Activated T-helper 17 cell treated with anti-CD3 and anti-CD28 coated beads, Interleukin-2, amount 50 U/mL, for 72 hours (primary cell): Measurements from ENCODE around the gene USP3. TPM values are rescaled to one million over a fixed set of nuclear protein-coding genes. Genes with fewer than 3 reads are reported as not detected.

Experiments
- ATAC-seq: fragments of 150-1000 bp; cut with Tn5 transposase; replicated peaks from 2 replicates; pipeline ENCODE4 v1.10.0; 2021; ENCODE audit warnings: mild to moderate bottlenecking, moderate library complexity
- H3K27ac Mint-ChIP-seq: one replicate; pipeline ENCODE4 v1.8.0; 2022; ENCODE audit warnings: mixed read lengths
- H3K27me3 Mint-ChIP-seq: one replicate; pipeline ENCODE4 v1.8.0; 2022; ENCODE audit warnings: mixed read lengths
- H3K36me3 Mint-ChIP-seq: one replicate; pipeline ENCODE4 v1.8.0; 2022; ENCODE audit warnings: low read depth, mild to moderate bottlenecking, mixed read lengths
- H3K4me1 Mint-ChIP-seq: one replicate; pipeline ENCODE4 v1.8.0; 2022; ENCODE audit warnings: mixed read lengths
- H3K4me3 Mint-ChIP-seq: one replicate; pipeline ENCODE4 v1.8.0; 2022; ENCODE audit warnings: mild to moderate bottlenecking, mixed read lengths
- H3K9me3 Mint-ChIP-seq: one replicate; pipeline ENCODE4 v1.8.0; 2022; ENCODE audit warnings: mixed read lengths
- total RNA-seq, 2 donors: library from RNA; stranded (reverse); gene quantifications; one replicate each; pipeline ENCODE4 v1.2.3, GENCODE V29; 2022

Gene USP3
- total RNA-seq, 2 donors from 2014 or later, result 60.9 to 102 TPM

GRCh38 chr15:63469984-63470383, 34.4 kb upstream of the USP3 start:
- ATAC-seq, result no peak
- Mint-ChIP-seq H3K36me3 (no peaks in the 10 kb centered on the region), H3K4me3 (no peak overlapping the region), H3K4me1 (peaks cover 41% of the 10 kb centered on the region), H3K27ac (peak overlapping the region; percentile 79), H3K9me3 (no peaks in the 10 kb centered on the region), H3K27me3 (no peaks in the 10 kb centered on the region)

DNA sequence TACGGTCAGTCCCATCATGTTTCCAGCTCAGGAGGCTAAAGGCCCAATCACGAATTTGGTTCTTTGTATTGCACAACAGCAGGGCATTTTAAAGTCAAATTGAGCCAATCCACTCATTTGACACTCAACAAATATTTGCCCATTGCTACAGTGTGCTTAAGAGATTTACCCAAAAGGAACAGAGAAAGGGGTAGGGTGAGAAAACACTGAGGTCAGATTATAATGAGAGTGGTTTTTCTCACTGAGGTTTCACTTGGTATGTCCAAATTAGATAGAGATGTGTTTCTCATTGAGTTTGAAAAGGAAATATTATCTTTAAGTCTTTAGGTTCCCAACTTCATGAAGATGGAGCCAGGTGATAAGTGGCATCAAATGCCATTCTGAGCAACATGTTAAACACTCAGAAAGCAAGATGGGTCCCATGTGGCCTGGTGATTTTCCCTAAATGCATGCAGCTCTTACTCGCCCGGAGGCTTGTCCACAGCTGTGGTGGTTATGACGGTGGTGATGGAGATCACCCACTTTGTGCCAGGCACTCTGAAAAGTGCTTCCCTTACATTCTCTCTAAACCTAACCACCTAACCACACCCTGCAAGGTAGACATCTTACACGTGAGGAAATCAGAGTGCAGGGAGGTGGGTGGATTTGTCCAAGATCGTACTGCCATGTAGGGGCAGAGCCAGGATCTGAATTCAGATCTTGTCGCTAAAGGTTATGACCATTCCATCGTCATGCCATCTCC, 31.2 kb upstream of the USP3 start:
- Mint-ChIP-seq H3K4me1 (peaks cover 45% of the 10 kb centered on the region), H3K27ac (peak overlapping the region; percentile 92), H3K4me3 (peak overlapping the region; percentile 69), H3K36me3 (no peaks in the 10 kb centered on the region), H3K9me3 (no peaks in the 10 kb centered on the region), H3K27me3 (no peaks in the 10 kb centered on the region)
- ATAC-seq, result peak; percentile 36

DNA sequence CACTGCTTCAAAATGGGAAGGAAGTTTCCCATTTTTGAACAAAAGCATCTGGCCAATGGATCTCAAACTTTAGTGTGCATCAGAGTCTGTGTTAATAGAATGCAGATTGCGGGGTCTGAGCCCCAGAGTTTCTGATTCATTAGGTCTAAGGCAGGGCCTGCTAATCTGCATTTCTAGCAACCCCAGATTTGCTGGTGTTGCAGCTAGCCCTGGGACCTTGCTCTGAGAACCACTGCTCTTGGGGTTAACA, 30.7 kb upstream of the USP3 start:
- H3K4me3 Mint-ChIP-seq, result peak overlapping the region; percentile 69
- no peaks in the 10 kb centered on the region for H3K9me3 Mint-ChIP-seq
- peaks cover 45% of the 10 kb centered on the region for H3K4me1 Mint-ChIP-seq
- H3K36me3 Mint-ChIP-seq, result no peaks in the 10 kb centered on the region
- peak; percentile 43 for ATAC-seq
- no peaks in the 10 kb centered on the region for H3K27me3 Mint-ChIP-seq
- peak overlapping the region; percentile 92 for H3K27ac Mint-ChIP-seq

- peak; percentile 86 for ATAC-seq
- H3K27ac Mint-ChIP-seq, result peak overlapping the region; percentile 92
- peak overlapping the region; percentile 69 for H3K4me3 Mint-ChIP-seq
- H3K4me1 Mint-ChIP-seq, result peaks cover 41% of the 10 kb centered on the region
- H3K36me3 Mint-ChIP-seq, result no peaks in the 10 kb centered on the region
- no peaks in the 10 kb centered on the region for H3K27me3 Mint-ChIP-seq
- no peaks in the 10 kb centered on the region for H3K9me3 Mint-ChIP-seq
These were observed 30.2 kb upstream of the USP3 start for GRCh38 chr15:63473999-63474809.

DNA sequence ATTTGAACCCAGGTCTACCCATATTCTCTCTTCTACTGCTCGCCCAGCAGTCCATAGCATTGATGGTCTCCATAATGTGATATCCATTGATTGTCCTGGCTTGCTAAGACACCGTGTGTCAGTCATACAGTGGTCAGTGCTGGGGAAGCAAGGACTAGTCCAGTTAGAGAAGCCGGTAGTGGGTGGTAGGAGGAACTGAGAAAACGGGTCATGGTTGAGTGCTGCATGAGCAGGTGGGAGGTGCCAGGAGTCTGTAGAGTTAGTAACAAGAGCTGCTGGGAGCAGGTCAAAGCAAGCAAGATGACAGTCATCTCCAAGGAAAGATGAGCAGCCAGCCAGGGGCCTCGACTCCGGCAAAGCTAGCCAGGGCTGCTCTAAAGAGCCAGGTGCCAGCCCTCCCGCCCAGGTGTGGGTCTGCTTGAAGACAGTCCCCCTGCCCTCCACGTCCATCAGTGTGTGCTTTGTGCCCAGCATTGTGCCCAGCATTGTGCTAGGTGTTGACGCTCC, 29.5 kb upstream of the USP3 start:
- Mint-ChIP-seq H3K27ac (peak overlapping the region; percentile 92), H3K9me3 (no peaks in the 10 kb centered on the region), H3K27me3 (no peaks in the 10 kb centered on the region), H3K4me1 (peaks cover 43% of the 10 kb centered on the region), H3K4me3 (peak overlapping the region; percentile 69), H3K36me3 (no peaks in the 10 kb centered on the region)
- ATAC-seq, result peak; percentile 33

GRCh38 chr15:63475707-63476106, 28.7 kb upstream of the USP3 start:
- ATAC-seq, result no peak
- H3K4me1 Mint-ChIP-seq, result peaks cover 47% of the 10 kb centered on the region
- no peaks in the 10 kb centered on the region for H3K9me3 Mint-ChIP-seq
- H3K27me3 Mint-ChIP-seq, result no peaks in the 10 kb centered on the region
- peak overlapping the region; percentile 61 for H3K27ac Mint-ChIP-seq
- no peaks in the 10 kb centered on the region for H3K36me3 Mint-ChIP-seq
- H3K4me3 Mint-ChIP-seq, result no peak overlapping the region

GRCh38 chr15:63476229-63476632, 28.2 kb upstream of the USP3 start:
- Mint-ChIP-seq H3K9me3 (no peaks in the 10 kb centered on the region), H3K27ac (peak overlapping the region; percentile 61), H3K36me3 (no peaks in the 10 kb centered on the region), H3K4me3 (no peak overlapping the region), H3K4me1 (peaks cover 53% of the 10 kb centered on the region), H3K27me3 (no peaks in the 10 kb centered on the region)
- ATAC-seq, result no peak

DNA sequence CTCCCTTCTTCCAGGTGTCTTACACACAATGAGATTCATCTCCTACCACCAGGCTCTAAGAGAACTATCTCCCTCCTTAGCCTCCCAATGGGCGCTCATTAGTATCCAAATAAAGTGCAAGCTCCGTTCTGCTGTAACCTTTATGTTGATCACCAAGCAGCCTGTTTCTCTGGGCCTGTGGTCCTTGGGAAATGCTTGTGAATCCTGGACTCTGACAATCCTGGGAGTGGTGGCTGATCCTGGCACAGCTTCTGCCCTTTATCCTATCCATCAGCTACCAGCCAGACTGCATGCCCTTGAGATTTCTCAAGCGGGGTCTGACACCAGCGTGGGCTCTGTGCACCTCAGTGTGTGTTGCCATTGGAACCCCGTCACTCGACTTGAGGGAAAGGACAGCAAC, 26.1 kb upstream of the USP3 start:
- peaks cover 46% of the 10 kb centered on the region for H3K4me1 Mint-ChIP-seq
- H3K4me3 Mint-ChIP-seq, result no peak overlapping the region
- no peak for ATAC-seq
- H3K27ac Mint-ChIP-seq, result peak overlapping the region; percentile 92
- H3K36me3 Mint-ChIP-seq, result no peaks in the 10 kb centered on the region
- H3K27me3 Mint-ChIP-seq, result no peaks in the 10 kb centered on the region
- H3K9me3 Mint-ChIP-seq, result no peaks in the 10 kb centered on the region

GRCh38 chr15:63480441-63480821, 24.0 kb upstream of the USP3 start:
- ATAC-seq, result no peak
- peak overlapping the region; percentile 65 for H3K4me3 Mint-ChIP-seq
- no peaks in the 10 kb centered on the region for H3K27me3 Mint-ChIP-seq
- peak overlapping the region; percentile 92 for H3K27ac Mint-ChIP-seq
- no peaks in the 10 kb centered on the region for H3K9me3 Mint-ChIP-seq
- no peaks in the 10 kb centered on the region for H3K36me3 Mint-ChIP-seq
- peaks cover 35% of the 10 kb centered on the region for H3K4me1 Mint-ChIP-seq

GRCh38 chr15:63481105-63481810, 23.1 kb upstream of the USP3 start:
- Mint-ChIP-seq H3K4me3 (peak overlapping the region; percentile 65), H3K27ac (peak overlapping the region; percentile 92), H3K4me1 (peaks cover 31% of the 10 kb centered on the region), H3K27me3 (no peaks in the 10 kb centered on the region), H3K9me3 (no peaks in the 10 kb centered on the region), H3K36me3 (no peaks in the 10 kb centered on the region)
- peak; percentile 78 for ATAC-seq

GRCh38 chr15:63482874-63483323, 21.5 kb upstream of the USP3 start:
- Mint-ChIP-seq H3K27ac (no peak overlapping the region), H3K9me3 (no peaks in the 10 kb centered on the region), H3K27me3 (no peaks in the 10 kb centered on the region), H3K36me3 (no peaks in the 10 kb centered on the region), H3K4me3 (peak overlapping the region; percentile 16), H3K4me1 (peaks cover 38% of the 10 kb centered on the region)
- no peak for ATAC-seq

GRCh38 chr15:63483521-63484371, 20.6 kb upstream of the USP3 start:
- peak overlapping the region; percentile 53 for H3K4me3 Mint-ChIP-seq
- ATAC-seq, result peak; percentile 4
- H3K4me1 Mint-ChIP-seq, result peaks cover 38% of the 10 kb centered on the region
- H3K27me3 Mint-ChIP-seq, result no peaks in the 10 kb centered on the region
- H3K36me3 Mint-ChIP-seq, result no peaks in the 10 kb centered on the region
- H3K9me3 Mint-ChIP-seq, result no peaks in the 10 kb centered on the region
- peak overlapping the region; percentile 81 for H3K27ac Mint-ChIP-seq

GRCh38 chr15:63484433-63485186, 19.8 kb upstream of the USP3 start:
- Mint-ChIP-seq H3K4me3 (peak overlapping the region; percentile 53), H3K36me3 (no peaks in the 10 kb centered on the region)

More at GRCh38 chr15:63484433-63485186, 19.8 kb upstream of the USP3 start:
- H3K9me3 Mint-ChIP-seq, result no peaks in the 10 kb centered on the region
- no peaks in the 10 kb centered on the region for H3K27me3 Mint-ChIP-seq
- no peak for ATAC-seq
- peak overlapping the region; percentile 81 for H3K27ac Mint-ChIP-seq
- peaks cover 33% of the 10 kb centered on the region for H3K4me1 Mint-ChIP-seq
